KOPT-K1 (cell line): ENCODE data around the gene LEMD2.
A peak's percentile ranks its signal among the peaks of the same experiment; 100 is the strongest.
"Not testable (repeated sequence)": the region's sequence is repeated elsewhere in the genome, so short reads cannot be mapped to it uniquely, and the experiment has no call there.

ENCODE experiments used
- H3K27ac ChIP-seq: fragments of 200-600 bp; sonication (generic); 2 replicates; pipeline ENCODE4 v1.5.1; 2016; ENCODE audit warnings: antibody characterized with exemption, mild to moderate bottlenecking, low read depth, low read length; ENCODE audit not compliant: poor library complexity, severe bottlenecking
- H3K36me3 ChIP-seq: fragments of 200-600 bp; sonication (generic); 2 replicates; pipeline ENCODE4 v1.5.1; 2017; ENCODE audit warnings: antibody characterized with exemption, mild to moderate bottlenecking, low read length, moderate library complexity; ENCODE audit not compliant: insufficient read depth
- H3K9me3 ChIP-seq: fragments of 200-600 bp; sonication (generic); 2 replicates; pipeline ENCODE4 v1.5.1; 2017; ENCODE audit warnings: antibody characterized with exemption, low read length, mild to moderate bottlenecking; ENCODE audit not compliant: insufficient read depth, poor library complexity, severe bottlenecking

LEMD2 gene

DNA sequence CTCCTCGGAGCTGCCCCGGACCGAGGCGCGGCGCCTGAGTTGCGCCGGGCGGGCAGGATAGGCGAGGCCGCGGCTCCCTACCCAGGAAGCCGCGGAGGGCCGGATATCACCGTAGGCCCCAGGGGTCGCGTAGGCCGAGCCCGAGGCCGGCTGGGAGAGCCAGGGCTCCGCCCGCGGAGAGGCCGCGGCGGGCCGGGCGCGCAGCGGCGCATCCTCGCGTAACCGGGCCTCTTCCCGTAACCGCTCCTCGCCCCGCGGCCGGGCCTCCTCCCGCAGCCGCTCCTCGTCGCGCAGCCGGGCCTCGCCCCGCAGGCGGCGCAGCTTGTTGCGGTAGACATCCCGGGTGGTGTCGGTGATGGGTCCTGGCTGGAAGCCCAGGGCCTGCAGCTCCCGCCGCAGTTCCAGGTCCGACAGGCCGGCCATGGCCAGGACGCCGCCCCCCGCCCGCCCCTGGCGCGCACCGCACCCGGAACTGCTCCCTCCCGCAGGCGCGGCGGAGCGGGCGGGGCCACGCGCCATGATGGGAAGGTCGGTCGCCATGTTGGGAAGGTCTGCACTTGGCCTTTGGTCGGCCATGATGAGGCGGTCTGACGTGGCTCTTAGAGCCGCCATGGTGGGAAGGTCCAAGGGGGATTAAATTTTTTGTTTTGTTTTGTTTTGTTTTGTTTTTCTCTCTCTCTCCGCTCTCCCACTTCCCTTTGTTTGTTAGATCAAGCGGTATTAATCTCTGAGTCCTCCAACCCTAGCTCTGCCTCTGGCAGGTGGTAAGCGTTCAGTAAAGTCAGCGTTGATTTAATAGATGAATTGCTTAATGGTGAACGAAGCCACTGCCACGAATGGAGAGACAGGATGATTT is at the start of gene LEMD2:
Gene LEMD2 (minus strand): TSS at position 437 of the 856 bp plus-strand sequence. CDS start 14 bp downstream, at position 423.
- Histone ChIP-seq H3K36me3 (peaks cover 36% of the 10 kb centered on the region), H3K27ac (peak within 1 kb of the TSS; percentile 87), H3K9me3 (no peaks in the 10 kb centered on the region)

GRCh38 chr6:33837971-33838665 is 49.2 kb upstream of the LEMD2 start:
- Histone ChIP-seq H3K36me3 (no peaks in the 10 kb centered on the region), H3K9me3 (peaks cover 5% of the 10 kb centered on the region), H3K27ac (no peak overlapping the region)

GRCh38 chr6:33836806-33837469 is 48.0 kb upstream of the LEMD2 start:
- no peaks in the 10 kb centered on the region for H3K36me3 ChIP-seq
- no peak overlapping the region for H3K27ac ChIP-seq
- H3K9me3 ChIP-seq, result peaks cover 5% of the 10 kb centered on the region

DNA sequence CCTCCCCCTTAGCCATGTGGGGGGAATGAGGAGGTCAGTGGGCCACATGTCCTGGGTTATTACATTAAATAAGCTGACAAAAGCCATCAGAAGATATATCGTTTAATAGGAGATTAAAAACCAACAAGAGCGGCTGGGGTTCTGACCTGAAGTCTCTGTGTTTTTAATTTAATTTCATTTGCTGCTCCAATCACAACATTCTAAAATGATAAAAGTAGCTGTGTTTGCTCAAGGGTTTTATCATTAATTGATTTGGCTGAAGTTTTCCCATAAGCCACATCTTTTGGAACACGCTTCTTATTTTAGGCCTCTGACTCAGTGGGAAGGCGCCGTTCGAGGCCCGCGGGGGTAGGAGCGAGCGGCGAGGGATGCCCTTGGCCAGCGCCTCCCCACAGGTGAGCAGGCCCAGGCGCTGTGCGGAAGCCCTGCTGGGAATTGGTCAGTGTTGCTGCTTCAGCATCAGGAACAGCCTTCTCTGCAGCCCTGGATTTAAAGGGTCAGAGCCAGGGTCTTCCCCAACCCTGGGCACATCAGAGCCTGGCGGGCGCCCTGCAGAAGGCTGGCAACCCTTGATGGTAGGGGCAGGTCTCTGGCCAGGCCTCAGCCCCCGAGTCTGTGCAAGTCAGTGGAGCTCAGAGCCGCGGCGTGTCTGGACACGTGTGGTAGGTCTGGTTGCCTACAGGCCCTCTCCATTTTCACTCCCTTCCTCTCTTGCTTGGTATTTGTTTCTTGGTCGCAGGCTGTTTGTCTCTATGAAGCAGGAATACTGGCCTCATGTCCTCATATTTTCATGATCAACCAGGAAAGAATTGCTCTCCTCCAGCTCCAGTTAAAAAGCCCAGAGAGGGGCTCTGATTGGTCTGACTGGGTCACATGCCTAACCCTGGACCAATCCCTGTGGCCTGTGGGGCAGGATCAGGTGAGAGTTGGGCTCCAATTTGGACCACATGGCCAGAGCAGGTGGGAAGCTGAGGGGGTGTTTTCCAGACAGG is 45.8 kb upstream of the LEMD2 start:
- Histone ChIP-seq H3K9me3 (peaks cover 5% of the 10 kb centered on the region), H3K36me3 (no peaks in the 10 kb centered on the region), H3K27ac (no peak overlapping the region)

- H3K27ac ChIP-seq, result no peak overlapping the region
- peaks cover 5% of the 10 kb centered on the region for H3K9me3 ChIP-seq
- no peaks in the 10 kb centered on the region for H3K36me3 ChIP-seq
Measured at GRCh38 chr6:33833599-33833998, 44.7 kb upstream of the LEMD2 start.

- H3K27ac ChIP-seq, H3K9me3 ChIP-seq, H3K36me3 ChIP-seq: not testable (repeated sequence)
Measured at GRCh38 chr6:33832831-33833230, 43.9 kb upstream of the LEMD2 start.

GRCh38 chr6:33831725-33832124 is 42.8 kb upstream of the LEMD2 start:
- H3K9me3 ChIP-seq, H3K36me3 ChIP-seq, H3K27ac ChIP-seq: not testable (repeated sequence)

GRCh38 chr6:33830635-33831240 is 41.8 kb upstream of the LEMD2 start:
- peaks cover 5% of the 10 kb centered on the region for H3K9me3 ChIP-seq
- no peak overlapping the region for H3K27ac ChIP-seq
- H3K36me3 ChIP-seq, result no peaks in the 10 kb centered on the region

DNA sequence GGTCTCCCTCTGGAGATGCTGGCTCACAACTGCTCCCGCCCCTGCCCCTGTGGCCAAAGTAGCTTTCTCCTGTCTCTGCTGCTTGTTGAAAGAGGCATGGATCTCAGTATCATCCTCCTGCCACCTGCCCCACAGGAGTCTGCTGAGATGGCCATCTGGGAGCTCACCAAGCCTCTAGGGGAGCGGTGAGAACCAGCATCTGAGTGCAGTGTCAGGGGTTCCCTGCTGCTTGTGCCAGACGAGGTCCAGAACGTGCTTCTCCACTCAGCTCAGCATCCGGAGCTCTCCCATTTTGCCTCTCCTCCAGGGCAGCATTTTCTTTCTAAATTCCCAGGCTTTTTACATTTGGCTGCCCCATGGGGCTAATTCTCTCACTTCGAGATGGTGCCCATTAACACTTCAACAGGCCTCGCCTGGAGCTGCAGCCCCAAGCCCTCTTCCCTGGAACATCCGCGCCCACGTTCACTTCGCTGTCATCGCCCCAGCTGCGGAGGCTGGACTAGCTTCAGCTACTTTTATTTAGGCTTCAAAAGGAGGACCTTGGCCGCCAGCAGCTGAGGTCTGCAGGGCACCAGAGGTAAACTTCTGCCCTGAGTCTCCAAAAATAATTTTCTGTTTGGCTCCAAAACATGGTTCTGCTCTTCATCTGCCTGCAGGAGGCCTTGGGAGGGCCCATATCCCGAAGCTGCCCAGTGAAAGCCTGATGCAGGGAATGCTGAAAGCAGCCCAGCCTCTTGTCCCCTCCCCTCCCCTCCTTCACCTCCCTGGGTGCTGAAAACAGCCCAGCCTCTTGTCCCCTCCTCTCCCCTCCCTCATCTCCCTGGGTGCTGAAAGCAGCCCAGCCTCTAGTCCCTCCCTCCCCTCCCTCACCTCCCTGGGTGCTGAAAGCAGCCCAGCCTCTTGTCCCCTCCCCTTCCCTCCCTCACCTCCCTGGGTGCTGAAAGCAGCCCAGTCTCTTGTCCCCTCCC is 40.1 kb upstream of the LEMD2 start:
- H3K27ac ChIP-seq, result no peak overlapping the region
- H3K9me3 ChIP-seq, result peaks cover 5% of the 10 kb centered on the region
- H3K36me3 ChIP-seq, result no peaks in the 10 kb centered on the region

- no peak overlapping the region for H3K27ac ChIP-seq
- peaks cover 2% of the 10 kb centered on the region for H3K9me3 ChIP-seq
- H3K36me3 ChIP-seq, result no peaks in the 10 kb centered on the region
Measured at GRCh38 chr6:33828452-33828763, 39.5 kb upstream of the LEMD2 start.

DNA sequence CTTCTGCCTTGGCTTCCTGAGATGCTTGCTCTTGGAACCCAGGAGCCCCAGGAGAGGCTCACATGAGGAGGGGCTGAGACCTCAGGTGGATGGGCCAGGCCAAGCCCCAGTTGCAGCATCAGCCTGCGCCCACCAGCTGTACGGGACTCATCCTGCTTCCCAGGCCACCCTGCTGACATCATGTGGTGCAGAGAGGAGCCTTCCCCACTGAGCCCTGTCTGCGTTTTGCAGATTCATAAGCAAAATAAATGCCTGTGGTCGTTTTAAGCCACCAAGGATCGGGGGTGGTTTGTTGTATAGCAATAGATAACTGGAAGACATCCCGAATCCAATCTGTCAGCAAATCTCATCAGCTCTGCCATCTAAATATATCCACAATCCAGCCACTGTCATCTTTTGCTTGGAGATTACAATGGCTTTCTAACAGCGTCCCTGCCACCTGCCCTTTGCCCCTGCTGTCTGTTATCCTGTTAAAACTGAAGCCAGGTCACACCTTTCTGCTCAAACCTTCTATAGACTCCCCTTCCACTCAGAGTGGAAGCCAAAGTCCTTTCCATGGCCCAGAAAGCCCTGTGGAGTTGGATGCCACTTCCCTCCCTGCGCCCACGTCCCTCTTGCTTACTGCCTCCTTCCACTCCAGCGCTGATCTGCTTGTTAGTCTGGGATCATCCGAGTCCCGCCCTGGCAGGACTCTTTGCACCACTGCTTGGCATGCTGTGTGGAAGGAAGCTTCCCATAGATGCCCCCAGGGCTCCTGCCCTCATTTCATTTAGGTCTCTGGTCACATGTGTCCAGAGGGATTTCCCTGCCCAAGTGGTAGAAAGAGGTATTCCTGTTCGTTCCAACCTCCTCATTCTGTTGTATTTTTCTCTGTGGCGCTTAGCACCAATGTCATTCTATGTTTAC is 38.9 kb upstream of the LEMD2 start:
- Histone ChIP-seq H3K36me3 (no peaks in the 10 kb centered on the region), H3K27ac (no peak overlapping the region), H3K9me3 (no peaks in the 10 kb centered on the region)

- Histone ChIP-seq H3K36me3 (no peaks in the 10 kb centered on the region), H3K27ac (no peak overlapping the region)
Measured at GRCh38 chr6:33826537-33826936, 37.6 kb upstream of the LEMD2 start.

More at GRCh38 chr6:33826537-33826936, 37.6 kb upstream of the LEMD2 start:
- H3K9me3 ChIP-seq, result no peaks in the 10 kb centered on the region
